B cell (primary cell): Measurements from ENCODE around the gene H3-3A. TPM values are rescaled to one million over a fixed set of nuclear protein-coding genes. Genes with fewer than 3 reads are reported as not detected.

Source experiments
- ATAC-seq: fragments of 200-7000 bp; cut with Tn5 transposase; one replicate; pipeline ENCODE4 v1.10.0; 2021; ENCODE audit warnings: low read depth, mild to moderate bottlenecking, moderate number of reproducible peaks, moderate library complexity
- CTCF ChIA-PET: fragments of 350-600 bp; sonication (Branson Sonifier 250); formaldehyde crosslinking; loops from one replicate; lab custom pipeline; 2021; ENCODE audit warnings: antibody characterized with exemption, inconsistent platforms; lab: Charles Lee
- POLR2A ChIA-PET: fragments of 350-600 bp; sonication (Branson Sonifier 250); formaldehyde crosslinking; loops from one replicate; lab custom pipeline; 2021; ENCODE audit warnings: antibody characterized with exemption; lab: Charles Lee
- DNase-seq: peaks from one replicate; pipeline ENCODE4 v3.0.0; 2013
- H2AFZ ChIP-seq: 2 replicates; pipeline ENCODE4 v1.6.1; 2012; ENCODE audit warnings: mild to moderate bottlenecking, low read depth, low read length; ENCODE audit not compliant: insufficient read depth, poor library complexity, severe bottlenecking
- H3K27ac ChIP-seq, 2 donors: 1 replicate in 1 of 2; 2 replicates in 1 of 2; pipeline ENCODE4 v1.5.1; 2012 to 2013; ENCODE audit warnings: low read length in 2 of 2, mild to moderate bottlenecking in 2 of 2, moderate library complexity in 1 of 2
- H3K27me3 ChIP-seq, 4 experiments: fragments of 200-600 bp in 1 of 4; sonication (generic) in 1 of 4; replicated peaks in 1 of 4; 1 replicate in 2 of 4; 2 replicates in 2 of 4; pipeline versions ENCODE4 v1.6.1 to v1.7.0; 2013 to 2016; ENCODE audit warnings: low read length in 3 of 4, mild to moderate bottlenecking in 2 of 4, mixed read lengths in 1 of 4, moderate library complexity in 1 of 4; ENCODE audit not compliant: insufficient read depth in 4 of 4, control insufficient read depth in 3 of 4; ENCODE audit errors: control extremely low read depth in 1 of 4
- H3K36me3 ChIP-seq, 2 experiments: replicated peaks in 1 of 2; 1 replicate in 1 of 2; 2 replicates in 1 of 2; pipeline versions ENCODE4 v1.6.1 to v1.7.1; 2013; ENCODE audit warnings: low read length in 1 of 2; ENCODE audit not compliant: insufficient read depth in 2 of 2, control insufficient read depth in 1 of 2; ENCODE audit errors: control extremely low read depth in 1 of 2, extremely low read depth in 1 of 2
- H3K4me1 ChIP-seq, 2 donors: fragments of 200-600 bp in 1 of 2; sonication (generic) in 1 of 2; 1 replicate in 1 of 2; 2 replicates in 1 of 2; pipeline versions ENCODE4 v1.5.1 to v1.6.1; 2013 to 2017; ENCODE audit warnings: low read length in 2 of 2; ENCODE audit not compliant: control insufficient read depth in 2 of 2, insufficient read depth in 2 of 2
- H3K4me2 ChIP-seq: replicated peaks from 2 replicates; pipeline ENCODE3; 2012; ENCODE audit warnings: mild to moderate bottlenecking, low read depth, low read length; ENCODE audit not compliant: poor library complexity, severe bottlenecking
- H3K4me3 ChIP-seq, 5 experiments: fragments of 200-600 bp in 1 of 5; sonication (generic) in 1 of 5; 1 replicate in 3 of 5; 2 replicates in 2 of 5; pipeline versions ENCODE4 v1.5.1 to v1.7.0; 2011 to 2016; ENCODE audit warnings: low read length in 4 of 5, mild to moderate bottlenecking in 4 of 5, low read depth in 2 of 5, control low read depth in 1 of 5, moderate library complexity in 1 of 5; ENCODE audit not compliant: insufficient read depth in 1 of 5; ENCODE audit errors: control extremely low read depth in 1 of 5, extremely low read depth in 1 of 5
- H3K79me2 ChIP-seq: fragments of 200-600 bp; sonication (generic); one replicate; pipeline ENCODE4 v1.6.0; 2016; ENCODE audit warnings: low read length; ENCODE audit not compliant: control insufficient read depth, insufficient read depth
- H3K9ac ChIP-seq: fragments of 200-600 bp; sonication (generic); 2 replicates; pipeline ENCODE4 v1.6.1; 2017; ENCODE audit warnings: mild to moderate bottlenecking, low read length, moderate library complexity
- H3K9me3 ChIP-seq, 3 donors: one replicate each; pipeline versions ENCODE4 v1.6.1 to v1.7.1; 2013; ENCODE audit warnings: low read length in 2 of 3; ENCODE audit not compliant: control insufficient read depth in 2 of 3, insufficient read depth in 1 of 3; ENCODE audit errors: control extremely low read depth in 1 of 3
- H4K20me1 ChIP-seq: 2 replicates; pipeline ENCODE4 v1.6.0; 2012; ENCODE audit warnings: mild to moderate bottlenecking, low read length; ENCODE audit not compliant: insufficient read depth, control insufficient read depth, poor library complexity, severe bottlenecking
- H3K27ac Mint-ChIP-seq: one replicate; pipeline ENCODE4 v1.8.0; 2021; ENCODE audit warnings: mixed read lengths
- H3K27me3 Mint-ChIP-seq: one replicate; pipeline ENCODE4 v1.8.0; 2021; ENCODE audit warnings: mixed read lengths
- H3K4me1 Mint-ChIP-seq: one replicate; pipeline ENCODE4 v1.8.0; 2021; ENCODE audit warnings: mixed read lengths
- H3K4me3 Mint-ChIP-seq: one replicate; pipeline ENCODE4 v1.8.0; 2021; ENCODE audit warnings: mixed read lengths
- H3K9me3 Mint-ChIP-seq: one replicate; pipeline ENCODE4 v1.8.0; 2022; ENCODE audit warnings: mixed read lengths; ENCODE audit not compliant: insufficient read depth
- EZH2 ChIP-seq: IDR thresholded peaks from 2 replicates; pipeline ENCODE4 v1.6.1; 2012; ENCODE audit warnings: borderline replicate concordance, low read depth, mild to moderate bottlenecking, moderate library complexity, low read length; ENCODE audit not compliant: insufficient read depth, poor library complexity, severe bottlenecking
- WGBS: methylation state at CpG from one replicate; pipeline ENCODE4 v1.1.5; 2013; ENCODE audit warnings: missing lambda C conversion rate; ENCODE audit not compliant: insufficient coverage; 5-methylcytosine and 5-hydroxymethylcytosine counted together
- intact Hi-C: fragments of 100-400 bp; cut with micrococcal nuclease; formaldehyde crosslinking; loops from one replicate; pipeline ENCODE4 v1.10.0; 2022
- polyA plus RNA-seq: library from polyadenylated mRNA; depleted of rRNA; stranded (reverse); fragments of >200 nt; gene quantifications from 2 replicates; pipeline ENCODE4 v1.2.3, GENCODE V29; 2012
- total RNA-seq, 2 donors: library from RNA; stranded (reverse); fragments of 120-200 nt in 1 of 2; gene quantifications; 1 replicate in 1 of 2; 2 replicates in 1 of 2; pipeline versions ENCODE4 v1.2.3 to v1.2.4, GENCODE V29; 2013 to 2022
- TF ChIP-seq, protein P1 (sequence below): fragments of 200-600 bp; IDR thresholded peaks from one replicate; pipeline ENCODE4 v1.8.0; 2022; ENCODE audit warnings: antibody characterized with exemption, mild to moderate bottlenecking

Gene H3-3A
- total and polyA plus RNA-seq, 2 donors (not counting 1 experiment from before 2014, with no cell fraction given): 349 to 561 TPM

DNA sequence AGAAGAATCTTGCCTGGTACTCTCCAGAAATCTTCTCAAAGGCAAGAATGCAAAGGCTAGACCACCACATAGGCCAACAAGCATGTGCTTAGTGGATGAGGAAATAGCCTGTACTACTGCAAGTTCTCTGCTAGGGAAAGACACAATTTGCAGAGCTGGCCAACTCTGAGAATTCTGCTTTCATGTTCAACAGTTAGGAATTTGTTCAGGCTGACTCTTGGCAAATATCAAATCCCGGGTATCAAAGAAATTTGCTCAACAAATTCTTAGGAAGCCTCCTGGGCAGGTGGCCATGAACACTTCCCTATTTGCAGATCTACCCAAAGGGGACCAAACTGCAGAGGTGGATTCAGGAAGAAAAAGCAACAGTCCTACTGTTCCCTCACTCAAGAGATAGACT lies 15.0 kb upstream of the H3-3A start:
- Histone ChIP-seq H3K4me3 (no peak overlapping the region), H3K79me2 (no peaks in the 10 kb centered on the region), H3K4me2 (no peak overlapping the region), H3K27me3 (no peaks in the 10 kb centered on the region), H3K4me1 (no peaks in the 10 kb centered on the region), H3K9ac (no peak overlapping the region), H4K20me1 (no peaks in the 10 kb centered on the region), H3K36me3 (no peaks in the 10 kb centered on the region), H2AFZ (no peak overlapping the region), H3K9me3 (no peaks in the 10 kb centered on the region), H3K27ac (no peak overlapping the region)
- Mint-ChIP-seq H3K27ac (no peak overlapping the region), H3K4me1 (peaks cover 2% of the 10 kb centered on the region), H3K9me3 (no peaks in the 10 kb centered on the region), H3K4me3 (no peak overlapping the region), H3K27me3 (no peaks in the 10 kb centered on the region)
- POLR2A ChIA-PET: no interaction called here
- intact Hi-C loops: no loop called here
- 43% methylated on average over 1 of the region's 1 CpG for WGBS
- TF ChIP-seq, protein P1, sequence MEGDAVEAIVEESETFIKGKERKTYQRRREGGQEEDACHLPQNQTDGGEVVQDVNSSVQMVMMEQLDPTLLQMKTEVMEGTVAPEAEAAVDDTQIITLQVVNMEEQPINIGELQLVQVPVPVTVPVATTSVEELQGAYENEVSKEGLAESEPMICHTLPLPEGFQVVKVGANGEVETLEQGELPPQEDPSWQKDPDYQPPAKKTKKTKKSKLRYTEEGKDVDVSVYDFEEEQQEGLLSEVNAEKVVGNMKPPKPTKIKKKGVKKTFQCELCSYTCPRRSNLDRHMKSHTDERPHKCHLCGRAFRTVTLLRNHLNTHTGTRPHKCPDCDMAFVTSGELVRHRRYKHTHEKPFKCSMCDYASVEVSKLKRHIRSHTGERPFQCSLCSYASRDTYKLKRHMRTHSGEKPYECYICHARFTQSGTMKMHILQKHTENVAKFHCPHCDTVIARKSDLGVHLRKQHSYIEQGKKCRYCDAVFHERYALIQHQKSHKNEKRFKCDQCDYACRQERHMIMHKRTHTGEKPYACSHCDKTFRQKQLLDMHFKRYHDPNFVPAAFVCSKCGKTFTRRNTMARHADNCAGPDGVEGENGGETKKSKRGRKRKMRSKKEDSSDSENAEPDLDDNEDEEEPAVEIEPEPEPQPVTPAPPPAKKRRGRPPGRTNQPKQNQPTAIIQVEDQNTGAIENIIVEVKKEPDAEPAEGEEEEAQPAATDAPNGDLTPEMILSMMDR: no peak
- TF ChIP-seq EZH2: no peak
- ATAC-seq (no peak), DNase-seq (no peak)
- CTCF ChIA-PET: no interaction called here

DNA sequence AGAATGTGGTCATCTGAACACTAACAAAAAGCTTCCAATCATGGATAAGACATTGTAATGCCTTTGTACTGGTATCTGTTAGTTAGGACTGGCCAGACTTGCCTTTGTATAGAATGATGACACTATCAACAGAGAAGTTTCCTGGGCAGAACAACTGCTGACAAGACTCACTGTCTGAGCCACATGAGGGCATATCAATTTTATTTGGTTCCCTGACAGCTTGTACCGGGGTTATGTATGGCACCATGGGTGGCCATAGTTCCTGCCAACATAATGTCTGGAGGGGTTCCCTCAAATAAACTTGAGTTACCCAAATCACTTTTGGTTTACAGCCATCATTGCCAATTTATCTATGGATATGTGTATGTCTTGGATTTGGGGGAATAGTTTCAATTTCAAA lies 13.6 kb upstream of the H3-3A start:
- ATAC-seq (no peak), DNase-seq (no peak)
- ChIA-PET CTCF (no interaction called here), POLR2A (interaction anchor here (1.1 kb wide), 1 partner anchor 10 kb away, joined by 14 read pairs; no protein-coding TSS in a partner anchor)
- Histone ChIP-seq H3K4me3 (no peak overlapping the region), H4K20me1 (no peaks in the 10 kb centered on the region), H2AFZ (no peak overlapping the region), H3K27ac (no peak overlapping the region), H3K36me3 (no peaks in the 10 kb centered on the region), H3K9me3 (no peaks in the 10 kb centered on the region), H3K4me2 (no peak overlapping the region), H3K27me3 (no peaks in the 10 kb centered on the region), H3K4me1 (no peaks in the 10 kb centered on the region), H3K79me2 (no peaks in the 10 kb centered on the region), H3K9ac (no peak overlapping the region)
- TF ChIP-seq, protein P1: no peak
- Mint-ChIP-seq H3K27me3 (no peaks in the 10 kb centered on the region), H3K27ac (no peak overlapping the region), H3K4me3 (no peak overlapping the region), H3K9me3 (no peaks in the 10 kb centered on the region), H3K4me1 (peaks cover under 1% of the 10 kb centered on the region)
- intact Hi-C loops: no loop called here
- WGBS: no CpG with 5 or more reads among the region's 1 CpG
